Smooth muscle cell (in vitro differentiated cells): ENCODE data around the gene COBL. TPM values are rescaled to one million over a fixed set of nuclear protein-coding genes. Genes with fewer than 3 reads are reported as not detected.

ENCODE experiments used
- DNase-seq: peaks from one replicate; lab custom pipeline; 2025; ENCODE audit not compliant: unreplicated experiment; lab: John Stamatoyannopoulos, UW
- H2AFZ ChIP-seq: fragments of 200-600 bp; sonication (generic); 2 replicates; pipeline ENCODE4 v1.6.0; 2016; ENCODE audit warnings: antibody characterized with exemption, low read depth, mild to moderate bottlenecking
- H3F3A ChIP-seq: fragments of 200-600 bp; sonication (generic); 2 replicates; pipeline ENCODE4 v1.6.0; 2017; ENCODE audit warnings: antibody characterized with exemption, low read depth
- H3K27ac ChIP-seq: fragments of 200-600 bp; sonication (generic); 2 replicates; pipeline ENCODE4 v1.5.1; 2016; ENCODE audit warnings: low read depth, mild to moderate bottlenecking
- H3K27me3 ChIP-seq: fragments of 200-600 bp; sonication (generic); 2 replicates; pipeline ENCODE4 v1.6.1; 2016; ENCODE audit warnings: low read depth, mild to moderate bottlenecking
- H3K36me3 ChIP-seq: fragments of 200-600 bp; sonication (generic); 2 replicates; pipeline ENCODE4 v1.5.1; 2016; ENCODE audit warnings: low read depth
- H3K4me1 ChIP-seq: fragments of 200-600 bp; sonication (generic); 2 replicates; pipeline ENCODE4 v1.5.1; 2016; ENCODE audit warnings: low read depth
- H3K4me2 ChIP-seq: fragments of 200-600 bp; sonication (generic); 2 replicates; pipeline ENCODE4 v1.6.0; 2016; ENCODE audit warnings: mild to moderate bottlenecking
- H3K4me3 ChIP-seq: fragments of 200-600 bp; sonication (generic); 2 replicates; pipeline ENCODE4 v1.5.1; 2016; ENCODE audit warnings: mild to moderate bottlenecking
- H3K79me2 ChIP-seq: fragments of 200-600 bp; sonication (generic); 2 replicates; pipeline ENCODE4 v1.6.0; 2016; ENCODE audit warnings: low read depth, mild to moderate bottlenecking
- H3K9ac ChIP-seq: fragments of 200-600 bp; sonication (generic); 2 replicates; pipeline ENCODE4 v1.6.0; 2016; ENCODE audit warnings: low read depth
- H3K9me3 ChIP-seq: fragments of 200-600 bp; sonication (generic); replicated peaks from 2 replicates; pipeline ENCODE4 v1.5.1; 2016; ENCODE audit warnings: low read depth
- H4K20me1 ChIP-seq: fragments of 200-600 bp; sonication (generic); 2 replicates; pipeline ENCODE4 v1.6.0; 2016; ENCODE audit warnings: low read depth
- WGBS: methylation state at CpG from one replicate; pipeline ENCODE4 v1.1.7; 2016; ENCODE audit warnings: low lambda C conversion rate; 5-methylcytosine and 5-hydroxymethylcytosine counted together
- polyA plus RNA-seq: library from polyadenylated mRNA; unstranded; fragments of >200 nt; fragmentation: Nextera tagmentation; extraction: Ambion mirVana; gene quantifications from 2 replicates; pipeline ENCODE4 v1.2.1, GENCODE V29; 2016
- total RNA-seq: library from RNA; depleted of rRNA; stranded (reverse); fragments of >200 nt; gene quantifications from 2 replicates; pipeline ENCODE4 v1.2.3, GENCODE V29; 2014
- TF ChIP-seq, protein P1 (sequence below): fragments of 200-600 bp; sonication (generic); IDR thresholded peaks from 2 replicates; pipeline ENCODE4 v1.5.1; 2017; ENCODE audit warnings: borderline replicate concordance, mild to moderate bottlenecking, antibody characterized with exemption; ENCODE audit not compliant: insufficient read depth, poor library complexity, severe bottlenecking

COBL gene
- total and polyA plus RNA-seq, 2 experiments from 2014 or later = 0.47 to 2.8 TPM

- no peak overlapping the region for H3K27ac ChIP-seq
- H3K9ac ChIP-seq = no peak overlapping the region
- no peak overlapping the region for H3K4me2 ChIP-seq
- H2AFZ ChIP-seq = no peak overlapping the region
- H3K36me3 ChIP-seq = no peaks in the 10 kb centered on the region
- H3K27me3 ChIP-seq = no peaks in the 10 kb centered on the region
- DNase-seq = no peak
- H3F3A ChIP-seq = peaks cover 6% of the 10 kb centered on the region
- H4K20me1 ChIP-seq = no peaks in the 10 kb centered on the region
- no peaks in the 10 kb centered on the region for H3K79me2 ChIP-seq
- TF ChIP-seq, protein P1, sequence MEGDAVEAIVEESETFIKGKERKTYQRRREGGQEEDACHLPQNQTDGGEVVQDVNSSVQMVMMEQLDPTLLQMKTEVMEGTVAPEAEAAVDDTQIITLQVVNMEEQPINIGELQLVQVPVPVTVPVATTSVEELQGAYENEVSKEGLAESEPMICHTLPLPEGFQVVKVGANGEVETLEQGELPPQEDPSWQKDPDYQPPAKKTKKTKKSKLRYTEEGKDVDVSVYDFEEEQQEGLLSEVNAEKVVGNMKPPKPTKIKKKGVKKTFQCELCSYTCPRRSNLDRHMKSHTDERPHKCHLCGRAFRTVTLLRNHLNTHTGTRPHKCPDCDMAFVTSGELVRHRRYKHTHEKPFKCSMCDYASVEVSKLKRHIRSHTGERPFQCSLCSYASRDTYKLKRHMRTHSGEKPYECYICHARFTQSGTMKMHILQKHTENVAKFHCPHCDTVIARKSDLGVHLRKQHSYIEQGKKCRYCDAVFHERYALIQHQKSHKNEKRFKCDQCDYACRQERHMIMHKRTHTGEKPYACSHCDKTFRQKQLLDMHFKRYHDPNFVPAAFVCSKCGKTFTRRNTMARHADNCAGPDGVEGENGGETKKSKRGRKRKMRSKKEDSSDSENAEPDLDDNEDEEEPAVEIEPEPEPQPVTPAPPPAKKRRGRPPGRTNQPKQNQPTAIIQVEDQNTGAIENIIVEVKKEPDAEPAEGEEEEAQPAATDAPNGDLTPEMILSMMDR = no peak
- H3K4me3 ChIP-seq = no peak overlapping the region
- H3K4me1 ChIP-seq = no peaks in the 10 kb centered on the region
- no peaks in the 10 kb centered on the region for H3K9me3 ChIP-seq
- WGBS = 97% methylated on average over 36 of the region's 36 CpGs
Observed at GRCh38 chr7:51158742-51159445, 157.7 kb downstream of the COBL start.

- no peaks in the 10 kb centered on the region for H3K4me1 ChIP-seq
- no peak overlapping the region for H2AFZ ChIP-seq
- no peaks in the 10 kb centered on the region for H3K36me3 ChIP-seq
- H3K4me3 ChIP-seq = no peak overlapping the region
- TF ChIP-seq, protein P1 = no peak
- no peaks in the 10 kb centered on the region for H3K27me3 ChIP-seq
- H3K27ac ChIP-seq = no peak overlapping the region
- no peaks in the 10 kb centered on the region for H3K9me3 ChIP-seq
- no peak overlapping the region for H3K4me2 ChIP-seq
- peaks cover 6% of the 10 kb centered on the region for H3F3A ChIP-seq
- no peaks in the 10 kb centered on the region for H4K20me1 ChIP-seq
- H3K9ac ChIP-seq = no peak overlapping the region
- no peaks in the 10 kb centered on the region for H3K79me2 ChIP-seq
- whole genome bisulfite sequencing = 94% methylated on average over 8 of the region's 8 CpGs
- DNase-seq = no peak
Observed at GRCh38 chr7:51158211-51158610, 158.4 kb downstream of the COBL start.

DNA sequence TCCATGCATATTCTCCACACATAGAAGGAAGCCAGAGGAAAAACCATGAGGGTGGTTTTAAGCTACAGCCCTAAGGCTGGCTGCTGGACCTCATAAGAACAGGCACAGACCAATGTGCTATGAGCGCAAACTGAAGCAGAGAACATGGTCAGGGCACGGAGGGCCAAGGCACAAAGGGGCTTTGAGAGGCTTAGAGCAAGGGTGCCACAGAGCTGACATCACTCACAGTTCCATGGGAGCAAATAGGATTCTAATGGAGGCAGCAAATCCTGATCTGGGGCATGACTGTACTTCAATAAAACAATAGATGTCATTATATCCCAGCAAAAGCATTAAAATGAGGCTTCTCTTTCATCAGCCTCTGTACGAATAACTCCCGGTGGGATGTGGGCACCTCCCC lies 162.4 kb downstream of the COBL start:
- Histone ChIP-seq H3K9ac (no peak overlapping the region), H3K4me3 (no peak overlapping the region), H3K9me3 (no peaks in the 10 kb centered on the region), H3K79me2 (no peaks in the 10 kb centered on the region), H3F3A (no peaks in the 10 kb centered on the region), H3K36me3 (no peaks in the 10 kb centered on the region), H4K20me1 (no peaks in the 10 kb centered on the region), H3K27me3 (no peaks in the 10 kb centered on the region), H2AFZ (no peak overlapping the region), H3K4me1 (no peaks in the 10 kb centered on the region), H3K27ac (no peak overlapping the region), H3K4me2 (no peak overlapping the region)
- TF ChIP-seq, protein P1 = no peak
- WGBS = 92% methylated on average over 4 of the region's 4 CpGs
- DNase-seq = no peak

DNA sequence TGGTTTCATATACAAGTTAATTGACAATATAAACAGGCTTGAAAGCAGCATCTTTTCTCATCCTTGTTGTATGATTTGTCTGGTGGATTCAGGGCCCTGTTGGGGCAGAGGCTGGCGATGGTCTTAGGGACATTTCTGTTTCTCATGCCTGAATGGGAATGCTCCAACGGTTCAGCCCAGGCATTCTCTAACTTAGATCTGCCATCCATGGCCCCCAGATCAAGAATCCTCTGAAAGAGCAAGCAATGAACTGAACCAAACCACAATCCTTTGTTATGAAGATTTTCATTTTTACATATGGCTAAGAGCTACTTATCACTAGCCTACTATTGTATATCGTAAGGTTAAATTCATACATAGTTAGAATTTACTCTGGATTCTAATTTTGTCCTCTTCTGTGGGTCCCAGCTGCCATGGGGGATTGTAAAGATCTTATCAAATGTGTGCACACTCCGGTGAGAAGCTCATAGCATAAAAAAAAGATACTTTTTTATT lies 163.9 kb downstream of the COBL start:
- Histone ChIP-seq H3F3A (no peaks in the 10 kb centered on the region), H3K79me2 (no peaks in the 10 kb centered on the region), H3K36me3 (no peaks in the 10 kb centered on the region), H3K4me3 (no peak overlapping the region), H4K20me1 (no peaks in the 10 kb centered on the region), H3K27ac (no peak overlapping the region), H3K27me3 (no peaks in the 10 kb centered on the region), H3K9ac (no peak overlapping the region), H3K9me3 (no peaks in the 10 kb centered on the region), H3K4me2 (no peak overlapping the region), H3K4me1 (no peaks in the 10 kb centered on the region), H2AFZ (no peak overlapping the region)
- WGBS = 76% methylated on average over 4 of the region's 4 CpGs
- DNase-seq = no peak
- TF ChIP-seq, protein P1 = no peak
